OCI-LY7 (cell line): ENCODE data around the gene SCG3.

ENCODE experiments used
- EZH2phosphoT487 ChIP-seq: fragments of 200-600 bp; sonication (generic); IDR thresholded peaks from 2 replicates; pipeline ENCODE4 v1.6.1; 2018; ENCODE audit warnings: low read depth, borderline replicate concordance, mild to moderate bottlenecking, mixed run types, antibody characterized with exemption, low read length, moderate library complexity, mixed read lengths
- TF ChIP-seq, protein P1 (sequence below): fragments of 200-600 bp; sonication (generic); conservative IDR thresholded peaks from 2 replicates; pipeline ENCODE4 v1.5.1; 2014; ENCODE audit warnings: mild to moderate bottlenecking, antibody characterized with exemption, low read length, moderate library complexity, mixed read lengths

DNA sequence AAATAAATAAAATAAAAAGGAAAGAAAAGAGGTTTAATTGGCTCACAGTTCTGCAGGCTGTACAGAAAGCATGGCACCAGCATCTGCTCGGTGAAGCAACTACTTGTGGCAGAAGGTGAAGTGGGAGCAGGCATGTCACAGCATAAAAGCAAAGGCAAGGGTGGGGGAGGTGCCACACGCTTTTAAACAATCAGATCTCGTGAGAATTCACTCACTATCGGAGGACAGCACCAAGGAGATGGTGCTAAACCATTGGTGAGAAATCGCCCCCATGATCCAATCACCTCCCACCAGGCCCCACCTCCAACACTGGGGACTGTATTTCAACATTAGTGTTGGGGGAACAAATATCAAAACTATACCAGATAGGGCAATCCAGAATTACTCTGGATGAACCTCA is 15.3 kb downstream of the SCG3 start:
- TF ChIP-seq, protein P1, sequence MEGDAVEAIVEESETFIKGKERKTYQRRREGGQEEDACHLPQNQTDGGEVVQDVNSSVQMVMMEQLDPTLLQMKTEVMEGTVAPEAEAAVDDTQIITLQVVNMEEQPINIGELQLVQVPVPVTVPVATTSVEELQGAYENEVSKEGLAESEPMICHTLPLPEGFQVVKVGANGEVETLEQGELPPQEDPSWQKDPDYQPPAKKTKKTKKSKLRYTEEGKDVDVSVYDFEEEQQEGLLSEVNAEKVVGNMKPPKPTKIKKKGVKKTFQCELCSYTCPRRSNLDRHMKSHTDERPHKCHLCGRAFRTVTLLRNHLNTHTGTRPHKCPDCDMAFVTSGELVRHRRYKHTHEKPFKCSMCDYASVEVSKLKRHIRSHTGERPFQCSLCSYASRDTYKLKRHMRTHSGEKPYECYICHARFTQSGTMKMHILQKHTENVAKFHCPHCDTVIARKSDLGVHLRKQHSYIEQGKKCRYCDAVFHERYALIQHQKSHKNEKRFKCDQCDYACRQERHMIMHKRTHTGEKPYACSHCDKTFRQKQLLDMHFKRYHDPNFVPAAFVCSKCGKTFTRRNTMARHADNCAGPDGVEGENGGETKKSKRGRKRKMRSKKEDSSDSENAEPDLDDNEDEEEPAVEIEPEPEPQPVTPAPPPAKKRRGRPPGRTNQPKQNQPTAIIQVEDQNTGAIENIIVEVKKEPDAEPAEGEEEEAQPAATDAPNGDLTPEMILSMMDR, result no peak
- TF ChIP-seq EZH2phosphoT487, result no peak
